HL-60 (cell line): ENCODE results near the gene HOXB7.

Experiments
- DNase-seq, 2 experiments: peaks; one replicate each; pipeline ENCODE4 v3.0.0-alpha.2; 2010 to 2020; ENCODE audit warnings: low read depth in 1 of 2, low spot score in 1 of 2
- H3K27ac ChIP-seq: fragments of 250-450 bp; sonication (Bioruptor Pico); replicated peaks from 2 replicates; pipeline ENCODE4 v1.5.1; 2020; ENCODE audit warnings: mild to moderate bottlenecking, moderate library complexity
- H3K27me3 ChIP-seq: fragments of 250-450 bp; sonication (Bioruptor Pico); 2 replicates; pipeline ENCODE4 v1.5.1; 2021; ENCODE audit warnings: mild to moderate bottlenecking, moderate library complexity; ENCODE audit not compliant: insufficient read depth, poor library complexity, severe bottlenecking
- H3K4me3 ChIP-seq: replicated peaks from 2 replicates; pipeline ENCODE4 v1.5.1; 2011; ENCODE audit warnings: mild to moderate bottlenecking, control low read depth, low read length; ENCODE audit not compliant: insufficient read depth
- CTCF ChIP-seq: IDR thresholded peaks from one replicate; pipeline ENCODE4 v1.5.1; 2011; ENCODE audit warnings: low read length, control low read depth, inconsistent platforms; ENCODE audit not compliant: insufficient read depth
- GABPA ChIP-seq: IDR thresholded peaks from 2 replicates; pipeline ENCODE4 v1.6.1; 2012; ENCODE audit warnings: low read depth
- POLR2AphosphoS5 ChIP-seq: IDR thresholded peaks from 2 replicates; pipeline ENCODE4 v1.6.1; 2012; ENCODE audit warnings: low read depth
- REST ChIP-seq: IDR thresholded peaks from 2 replicates; pipeline ENCODE4 v1.6.1; 2012; ENCODE audit warnings: low read depth; ENCODE audit not compliant: insufficient replicate concordance
- SPI1 ChIP-seq: IDR thresholded peaks from 2 replicates; pipeline ENCODE4 v1.6.1; 2012; ENCODE audit warnings: low read depth, mild to moderate bottlenecking, borderline replicate concordance
- long read RNA-seq: library from polyadenylated mRNA; unstranded; transcript quantifications from one replicate; pipeline ENCODE4 v2.0.0, GENCODE V29; 2020

HOXB7 gene
- long read RNA-seq = 0 reads

GRCh38 chr17:48610282-48611211 is at the start of gene HOXB7:
TSS of gene HOXB7 (minus strand) at chr17:48611017. CDS start at chr17:48610918, 99 bp downstream.
- H3K27ac ChIP-seq = no peak within 1 kb of the TSS

GRCh38 chr17:48655913-48656312 is 45.1 kb upstream of the HOXB7 start:
- no peak for DNase-seq
- TF ChIP-seq GABPA = no peak
- no peak for TF ChIP-seq SPI1
- TF ChIP-seq CTCF = no peak
- TF ChIP-seq POLR2AphosphoS5 = no peak
- no peak for TF ChIP-seq REST
- H3K27me3 ChIP-seq = peaks cover 5% of the 10 kb centered on the region
- no peak overlapping the region for H3K27ac ChIP-seq
- no peak overlapping the region for H3K4me3 ChIP-seq

More at GRCh38 chr17:48610282-48611211, at the start of gene HOXB7:
- TF ChIP-seq POLR2AphosphoS5 (no peak), REST (no peak), CTCF (no peak), GABPA (no peak), SPI1 (no peak)
- Histone ChIP-seq H3K27me3 (peaks cover 66% of the 10 kb centered on the region), H3K4me3 (no peak within 1 kb of the TSS)
- DNase-seq = no peak

- TF ChIP-seq CTCF (no peak), REST (no peak), POLR2AphosphoS5 (no peak), SPI1 (no peak), GABPA (no peak)
- H3K27me3 ChIP-seq = peaks cover 41% of the 10 kb centered on the region
- H3K27ac ChIP-seq = no peak overlapping the region
- H3K4me3 ChIP-seq = no peak overlapping the region
- no peak for DNase-seq
Observed at GRCh38 chr17:48649741-48650140, 38.9 kb upstream of the HOXB7 start.
